Measurements from ENCODE around the gene ATXN7L1.

DNA sequence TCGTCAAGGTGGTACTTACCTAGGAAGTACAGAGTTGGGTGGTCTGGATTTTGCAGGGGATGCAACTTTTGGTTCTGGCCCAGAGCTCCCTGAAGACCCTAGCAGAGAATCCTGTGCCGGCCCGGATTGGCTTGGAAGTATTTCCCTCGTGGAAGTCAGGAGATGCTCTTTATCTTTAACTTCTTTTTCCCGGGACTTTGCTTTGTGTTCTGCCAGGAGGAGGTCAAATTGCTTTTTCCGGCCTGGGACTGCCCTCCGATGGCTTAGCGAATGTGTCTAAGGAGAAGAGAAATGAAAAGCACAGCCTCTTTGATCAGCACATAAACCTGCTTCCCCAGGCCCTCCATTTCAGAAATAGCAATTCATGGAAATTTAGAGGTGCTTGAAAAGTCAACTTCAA, 238.1 kb downstream of the ATXN7L1 start:
- TF ChIP-seq, protein P1, sequence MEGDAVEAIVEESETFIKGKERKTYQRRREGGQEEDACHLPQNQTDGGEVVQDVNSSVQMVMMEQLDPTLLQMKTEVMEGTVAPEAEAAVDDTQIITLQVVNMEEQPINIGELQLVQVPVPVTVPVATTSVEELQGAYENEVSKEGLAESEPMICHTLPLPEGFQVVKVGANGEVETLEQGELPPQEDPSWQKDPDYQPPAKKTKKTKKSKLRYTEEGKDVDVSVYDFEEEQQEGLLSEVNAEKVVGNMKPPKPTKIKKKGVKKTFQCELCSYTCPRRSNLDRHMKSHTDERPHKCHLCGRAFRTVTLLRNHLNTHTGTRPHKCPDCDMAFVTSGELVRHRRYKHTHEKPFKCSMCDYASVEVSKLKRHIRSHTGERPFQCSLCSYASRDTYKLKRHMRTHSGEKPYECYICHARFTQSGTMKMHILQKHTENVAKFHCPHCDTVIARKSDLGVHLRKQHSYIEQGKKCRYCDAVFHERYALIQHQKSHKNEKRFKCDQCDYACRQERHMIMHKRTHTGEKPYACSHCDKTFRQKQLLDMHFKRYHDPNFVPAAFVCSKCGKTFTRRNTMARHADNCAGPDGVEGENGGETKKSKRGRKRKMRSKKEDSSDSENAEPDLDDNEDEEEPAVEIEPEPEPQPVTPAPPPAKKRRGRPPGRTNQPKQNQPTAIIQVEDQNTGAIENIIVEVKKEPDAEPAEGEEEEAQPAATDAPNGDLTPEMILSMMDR (IDR thresholded peaks at IDR 0.05; ENCODE audit: low read depth, low read length): no peak
- TF ChIP-seq EZH2phosphoT487 (IDR thresholded peaks at IDR 0.05; ENCODE audit: low read depth): no peak

Data from OCI-LY3 (cell line).